NAMALWA (cell line): ENCODE results near the gene GLI3.
A peak's percentile ranks its signal among the peaks of the same experiment; 100 is the strongest.

Source experiments
- DNase-seq: peaks from one replicate; pipeline ENCODE4 v3.0.0-alpha.2; 2015; ENCODE audit warnings: low spot score

Gene GLI3

GRCh38 chr7:42033480-42033879 is 203.5 kb downstream of the GLI3 start:
- no peak for DNase-seq

DNA sequence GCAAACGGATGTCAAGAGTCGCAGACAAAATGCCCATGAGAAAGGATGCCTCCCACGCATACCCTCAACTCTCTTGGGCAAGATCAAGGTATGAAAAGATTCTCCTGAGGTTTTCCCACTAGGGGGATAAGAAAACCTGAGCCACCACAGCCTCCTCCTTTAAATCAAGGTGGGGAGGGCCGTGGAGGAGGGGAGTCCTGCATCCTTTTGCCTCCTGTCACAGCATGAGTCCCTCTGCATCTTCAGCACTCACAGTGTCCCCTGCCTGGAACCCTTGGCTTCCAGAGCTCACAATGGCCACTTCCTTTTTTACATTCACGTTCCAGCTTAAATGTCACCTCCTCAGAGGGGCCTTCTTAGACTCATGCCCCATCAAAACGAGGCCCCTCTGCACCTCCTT is 207.6 kb downstream of the GLI3 start:
- no peak for DNase-seq

DNA sequence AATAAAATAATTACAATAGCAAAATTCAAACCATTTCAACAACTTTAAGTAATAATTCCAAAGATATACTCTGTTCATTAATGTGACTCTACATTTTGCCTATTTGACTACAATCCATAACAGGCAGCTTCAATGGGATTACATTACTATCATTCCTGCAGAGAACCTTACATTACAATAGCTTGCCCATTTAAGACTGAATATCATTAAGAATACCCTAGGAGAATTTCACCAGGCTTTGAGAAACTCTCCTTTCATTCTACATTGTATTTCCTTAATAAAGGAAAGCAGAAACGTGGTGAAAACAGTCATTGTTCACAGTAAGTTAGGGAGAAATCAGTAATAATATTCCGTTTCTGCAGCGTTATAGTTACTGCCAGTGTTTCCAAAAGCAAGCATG is 209.5 kb downstream of the GLI3 start:
- DNase-seq: no peak

DNA sequence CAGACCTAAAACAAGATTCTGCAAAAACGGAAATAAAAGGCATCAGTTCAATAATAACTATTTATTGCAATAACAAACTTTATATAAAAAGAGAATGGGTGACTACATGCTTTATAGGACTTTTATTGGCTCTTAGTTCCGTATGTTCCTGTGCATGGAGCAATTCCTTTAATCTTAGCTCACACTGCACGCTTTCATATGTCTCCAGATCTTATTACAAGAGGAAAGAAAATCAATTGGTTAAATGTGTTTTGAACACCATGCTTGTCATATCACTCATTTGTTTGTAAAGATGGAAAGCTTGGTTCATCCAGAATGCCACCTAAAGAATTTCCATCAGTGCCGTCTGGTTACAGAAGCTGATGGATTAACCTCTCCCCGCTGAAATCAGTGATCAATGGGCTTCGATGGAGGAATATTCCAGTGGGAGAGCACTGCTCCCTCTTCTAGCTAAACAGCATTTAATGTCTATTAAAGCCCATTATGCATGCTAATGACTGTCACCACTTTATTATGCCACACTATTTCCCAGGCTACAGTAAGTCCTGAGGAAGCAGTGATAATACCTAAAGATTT is 210.3 kb downstream of the GLI3 start:
- no peak for DNase-seq

DNA sequence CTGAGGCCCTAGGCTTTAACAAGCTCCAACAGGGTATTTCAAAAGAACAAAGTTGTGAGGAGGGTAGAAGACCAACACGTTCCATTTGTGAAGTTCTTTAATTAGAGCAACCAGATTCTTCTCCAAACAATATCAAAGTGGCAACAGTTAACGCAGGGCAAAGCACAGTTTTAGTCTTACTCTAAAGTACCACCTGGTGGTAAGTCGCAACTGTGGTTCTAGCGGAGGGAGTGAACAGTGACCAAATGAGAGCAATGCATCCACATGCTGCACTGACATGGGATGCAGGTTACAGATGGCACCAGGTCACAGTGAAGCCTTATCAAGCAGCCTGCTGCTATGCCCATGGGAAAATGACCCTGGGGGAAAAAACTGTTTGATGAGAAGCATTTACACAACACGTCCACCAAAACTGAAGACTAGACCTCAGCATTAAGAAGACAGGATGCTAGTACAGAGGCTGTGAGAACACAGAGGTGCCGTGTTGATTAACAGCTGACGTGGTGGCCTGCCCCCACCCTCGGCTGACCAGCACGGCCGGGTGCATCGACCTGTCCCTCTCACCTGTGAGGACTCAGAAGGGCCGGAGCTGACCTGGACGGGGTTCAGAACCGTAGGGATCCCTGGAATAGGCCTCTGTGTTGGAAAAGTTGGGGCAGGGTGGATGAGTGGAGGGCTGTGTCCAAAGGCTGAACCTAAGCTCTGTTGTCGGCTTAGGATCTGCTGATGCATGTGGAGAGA is 211.2 kb downstream of the GLI3 start:
- peak; percentile 9 for DNase-seq

GRCh38 chr7:42024537-42024936 is 212.5 kb downstream of the GLI3 start:
- no peak for DNase-seq

DNA sequence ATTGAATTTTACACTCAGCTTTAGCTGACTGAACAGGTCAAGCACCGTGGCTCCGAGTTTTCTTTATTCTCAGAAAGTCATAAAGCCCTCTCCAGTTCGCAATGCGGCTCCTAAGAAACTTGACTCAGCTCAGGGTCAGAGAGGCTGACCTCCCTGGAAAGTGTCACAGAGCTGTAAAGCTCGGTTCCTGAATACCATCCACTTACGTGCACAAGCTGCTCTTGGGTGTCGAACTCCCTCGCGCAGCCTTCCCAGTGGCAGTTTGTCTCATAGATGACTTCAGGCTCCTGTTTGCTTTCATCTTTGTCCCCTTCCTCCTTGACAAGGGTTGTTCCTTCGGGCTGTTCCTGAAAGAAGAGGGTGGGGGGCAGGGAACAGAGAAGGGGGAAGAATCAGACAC is 213.7 kb downstream of the GLI3 start:
- no peak for DNase-seq

- no peak for DNase-seq
Observed at GRCh38 chr7:42022791-42023190, 214.2 kb downstream of the GLI3 start.

GRCh38 chr7:42022056-42022455 is 215.0 kb downstream of the GLI3 start:
- DNase-seq: no peak

DNA sequence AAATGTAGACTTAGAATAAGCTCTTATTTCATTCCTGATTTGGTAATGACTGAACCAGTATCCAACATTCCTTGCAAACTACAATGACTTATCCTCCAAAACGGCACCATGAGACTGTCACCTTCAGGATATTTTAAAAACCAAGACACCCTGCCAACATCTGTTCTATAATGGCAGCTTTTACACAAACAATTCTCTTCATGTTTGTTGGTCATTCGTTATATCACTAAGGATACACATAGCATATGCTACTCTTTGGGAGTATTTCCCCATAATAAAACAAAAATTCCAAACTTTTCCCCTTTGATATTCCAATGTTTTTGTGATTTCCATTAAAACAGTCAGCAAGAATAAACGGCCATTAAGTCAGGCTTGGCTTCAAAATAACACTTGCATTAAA is 215.4 kb downstream of the GLI3 start:
- no peak for DNase-seq

DNA sequence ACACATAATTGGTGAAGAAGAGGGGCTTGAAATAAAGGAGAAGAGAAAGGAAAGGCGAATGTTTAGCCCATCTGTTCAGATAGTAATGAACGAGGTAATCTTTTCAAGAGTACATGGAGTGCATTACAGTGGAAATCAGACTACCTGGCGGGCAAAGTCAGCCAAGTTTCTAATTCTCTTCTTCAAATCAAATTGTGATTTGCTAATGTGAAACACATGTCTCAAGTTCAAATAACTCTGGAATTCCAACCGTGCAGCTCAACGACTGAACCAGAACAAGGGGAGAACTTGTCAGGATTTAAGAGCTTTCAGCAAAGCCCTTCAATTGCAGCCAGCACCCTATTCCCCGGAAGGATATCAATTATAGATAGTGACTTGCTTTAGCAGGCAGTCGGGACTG is 216.9 kb downstream of the GLI3 start:
- DNase-seq: no peak

- DNase-seq: peak; percentile 15
Observed at GRCh38 chr7:42017349-42017986, 219.5 kb downstream of the GLI3 start.

DNA sequence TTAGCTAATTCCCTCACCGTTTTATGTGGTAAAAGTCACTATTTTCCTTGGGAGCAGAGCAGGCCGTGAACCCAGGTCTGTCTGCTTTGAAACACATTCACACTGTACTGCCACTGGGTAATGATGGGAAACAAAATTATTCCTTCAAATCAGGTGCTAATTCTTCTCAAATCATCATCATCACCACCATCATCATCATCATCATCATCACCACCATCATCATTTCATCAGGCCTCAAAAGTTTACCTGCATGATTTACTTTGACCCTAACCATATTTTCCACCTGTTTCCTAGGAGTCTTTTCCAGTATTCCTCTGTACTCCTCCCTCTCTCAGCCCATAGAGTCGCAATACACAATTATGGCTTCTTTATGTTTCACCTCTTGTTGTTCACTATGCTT is 220.5 kb downstream of the GLI3 start:
- no peak for DNase-seq

DNA sequence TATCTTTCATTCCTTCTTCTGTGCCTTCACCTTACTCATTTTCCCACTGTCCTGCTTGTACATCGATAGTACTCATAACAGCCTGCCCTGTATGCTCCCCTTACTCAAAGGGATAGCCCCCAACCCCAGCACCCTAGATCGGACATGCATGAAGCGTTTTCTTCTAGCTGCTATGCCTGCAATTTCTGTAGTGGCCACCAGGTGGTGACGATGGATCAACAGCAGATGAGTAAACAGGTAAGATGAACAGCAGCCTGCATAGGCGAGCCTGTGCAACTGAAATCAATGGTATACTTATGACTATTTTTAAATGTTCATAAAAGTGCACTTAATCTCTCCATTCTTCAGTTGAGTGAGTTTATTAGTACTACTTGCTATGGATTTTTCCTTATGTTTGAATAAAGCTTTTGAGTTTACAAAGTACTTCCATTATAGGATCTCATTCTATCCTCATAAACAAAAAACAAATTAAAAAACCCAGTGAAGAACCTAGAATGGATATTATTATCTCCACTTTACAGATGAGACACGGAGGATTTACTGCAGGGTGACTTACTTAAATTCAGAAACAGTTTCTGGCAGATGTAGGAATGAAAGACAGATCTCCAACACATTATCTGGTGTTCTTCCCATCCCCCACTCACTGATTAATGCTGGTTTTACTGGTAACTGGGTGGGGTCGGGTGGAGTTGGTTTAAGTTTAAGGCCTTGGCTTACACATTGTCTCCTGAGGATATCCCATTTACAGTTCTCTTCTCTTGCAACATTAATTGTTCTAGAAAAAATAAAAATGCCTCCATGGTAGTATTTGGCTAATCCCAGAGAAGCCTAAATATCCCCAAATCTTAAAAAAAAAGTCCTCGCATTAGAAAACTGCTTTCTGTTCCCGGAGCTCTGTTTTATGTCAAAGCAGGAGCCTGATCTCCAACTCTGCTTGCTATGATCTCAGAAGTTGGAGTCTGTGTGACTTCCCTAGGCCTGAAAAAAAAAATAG is 222.1 kb downstream of the GLI3 start:
- DNase-seq: peak; percentile 80

DNA sequence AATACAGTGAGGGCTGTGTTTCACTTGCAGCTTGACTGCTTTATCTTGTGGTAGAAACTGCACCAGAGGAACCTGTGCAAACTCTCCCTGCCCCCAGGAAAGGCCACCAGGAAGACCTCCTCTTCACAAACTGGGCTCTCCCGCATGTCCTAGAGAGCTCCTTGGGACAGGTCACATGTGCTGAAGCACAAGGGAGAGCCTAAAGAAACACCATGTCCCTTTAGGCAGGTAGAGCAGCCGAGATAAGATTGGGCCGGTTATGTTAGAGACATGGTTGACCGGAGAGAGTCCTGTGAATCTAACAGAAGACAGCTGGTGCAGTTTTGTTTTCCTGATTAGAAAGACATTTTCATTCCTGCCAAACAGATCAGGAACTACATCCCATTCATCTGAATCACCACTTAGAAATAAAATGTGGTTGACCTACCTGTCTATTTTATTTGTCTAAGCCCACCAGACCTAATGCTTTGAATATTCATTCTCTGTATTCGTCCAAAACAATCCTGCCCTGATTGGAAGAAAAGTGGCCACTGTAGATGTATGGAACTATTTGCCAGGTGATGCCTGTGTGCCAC is 224.1 kb downstream of the GLI3 start:
- no peak for DNase-seq

- DNase-seq: no peak
Observed at GRCh38 chr7:42012313-42012712, 224.7 kb downstream of the GLI3 start.

DNA sequence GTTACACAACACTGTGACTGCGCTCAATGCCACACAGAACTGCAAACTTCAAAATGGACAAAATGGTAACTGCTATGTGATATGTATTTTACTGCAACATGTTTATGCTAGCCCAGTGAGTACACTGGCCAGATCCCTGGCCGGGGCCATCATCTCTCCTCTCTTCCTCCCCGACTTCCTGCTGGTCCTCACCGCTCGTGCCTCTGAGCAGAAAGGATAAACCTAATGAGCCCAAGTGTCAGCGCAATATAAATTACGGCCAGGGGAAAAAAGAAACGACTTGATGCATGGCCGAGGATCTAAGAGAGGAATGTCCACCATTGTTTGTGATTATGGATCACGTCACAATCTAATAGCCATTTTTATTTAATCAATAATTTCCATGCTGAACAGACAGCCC is 225.2 kb downstream of the GLI3 start:
- DNase-seq: no peak

DNA sequence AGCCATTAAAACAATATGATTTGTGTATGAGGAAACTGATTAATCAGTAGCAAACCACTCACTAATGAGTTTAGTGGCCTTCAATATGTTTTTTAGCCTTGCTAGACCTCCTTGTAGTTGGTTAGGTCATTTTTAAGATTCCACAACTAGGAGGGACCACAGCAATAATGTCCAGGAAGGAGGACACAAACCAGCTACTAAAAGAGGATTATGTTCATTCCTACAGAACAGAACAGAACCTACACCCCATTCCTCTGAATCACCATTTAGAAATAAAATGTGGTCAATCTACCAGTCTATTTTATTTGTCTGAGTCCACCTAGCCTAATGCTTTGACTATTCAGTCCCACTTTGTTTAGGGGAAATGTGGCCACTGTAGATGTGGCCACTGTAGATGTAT is 226.3 kb downstream of the GLI3 start:
- DNase-seq: no peak

GRCh38 chr7:42006801-42007513 is 230.1 kb downstream of the GLI3 start:
- DNase-seq: no peak

GRCh38 chr7:42002654-42003053 is 234.4 kb downstream of the GLI3 start:
- DNase-seq: no peak

DNA sequence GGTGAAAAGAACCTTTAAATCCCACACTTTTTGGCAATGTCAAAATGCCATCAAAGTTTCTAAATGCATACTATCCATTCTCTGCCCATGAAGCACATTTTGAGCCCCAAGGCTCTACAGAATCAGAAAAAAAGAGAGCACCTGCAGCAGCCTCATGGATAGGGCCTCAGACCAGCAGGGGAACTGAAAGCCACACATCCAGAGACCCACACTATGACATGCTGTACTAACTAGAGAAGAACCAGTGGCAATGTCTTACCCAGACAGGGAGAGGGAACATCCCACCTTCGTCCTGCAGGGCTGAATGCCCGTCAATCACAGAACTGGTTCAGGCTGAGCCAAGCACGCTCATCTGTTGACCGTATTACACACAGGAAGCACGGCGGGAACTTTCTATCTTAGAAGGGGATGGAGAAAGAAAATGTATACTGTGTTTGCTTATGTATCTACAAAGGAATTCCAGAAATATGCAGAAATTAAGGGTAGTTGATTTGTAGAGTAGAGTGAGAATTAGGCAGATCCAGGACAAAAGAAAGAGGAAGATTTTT is 237.2 kb downstream of the GLI3 start:
- no peak for DNase-seq
